ENCODE results near the gene ACRV1.

- TF ChIP-seq EZH2phosphoT487 (IDR thresholded peaks at IDR 0.05) (no peak), CTCF (IDR thresholded peaks at IDR 0.05) (no peak)
Observed at GRCh38 chr11:125667151-125667550, 13.5 kb downstream of the ACRV1 start.

Data from neural progenitor cell (in vitro differentiated cells).